GM18951 (cell line): ENCODE data around the gene ST8SIA1.

Source experiments
- POLR2A ChIP-seq: IDR thresholded peaks from 4 replicates; pipeline ENCODE4 v1.6.1; 2011; ENCODE audit warnings: mild to moderate bottlenecking; ENCODE audit not compliant: insufficient read length, insufficient read depth; ENCODE audit errors: extremely low read depth
- in situ Hi-C: fragments of 300-500 bp; cut with MboI; formaldehyde crosslinking; loops from one replicate; pipeline ENCODE4 v1.12.0; 2022; ENCODE audit warnings: low sequenced_read_pairs, mixed read lengths, inconsistent platforms; ENCODE audit not compliant: unreplicated experiment

The ST8SIA1 gene

GRCh38 chr12:22229652-22230279, 104.7 kb downstream of the ST8SIA1 start:
- in situ Hi-C loops: no loop called here
- no peak for TF ChIP-seq POLR2A

GRCh38 chr12:22228022-22228875, 106.3 kb downstream of the ST8SIA1 start:
- TF ChIP-seq POLR2A: no peak
- in situ Hi-C loops: no loop called here

GRCh38 chr12:22223356-22223755, 111.2 kb downstream of the ST8SIA1 start:
- TF ChIP-seq POLR2A: no peak
- in situ Hi-C loops: no loop called here

GRCh38 chr12:22217556-22217955, 117.0 kb downstream of the ST8SIA1 start:
- in situ Hi-C loops: no loop called here
- no peak for TF ChIP-seq POLR2A

GRCh38 chr12:22215467-22216253, 118.8 kb downstream of the ST8SIA1 start:
- TF ChIP-seq POLR2A: no peak
- in situ Hi-C loops: no loop called here

GRCh38 chr12:22211128-22211527, 123.4 kb downstream of the ST8SIA1 start:
- TF ChIP-seq POLR2A: no peak
- in situ Hi-C loops: no loop called here

- no peak for TF ChIP-seq POLR2A
- in situ Hi-C loops: no loop called here
Observed at GRCh38 chr12:22209422-22209821, 125.1 kb downstream of the ST8SIA1 start.

- TF ChIP-seq POLR2A: no peak
- in situ Hi-C loops: no loop called here
Observed at GRCh38 chr12:22206111-22206728, 128.3 kb downstream of the ST8SIA1 start.

- in situ Hi-C loops: no loop called here
- no peak for TF ChIP-seq POLR2A
Observed at GRCh38 chr12:22204391-22204790, 130.1 kb downstream of the ST8SIA1 start.

GRCh38 chr12:22202847-22203246, 131.7 kb downstream of the ST8SIA1 start:
- no peak for TF ChIP-seq POLR2A
- in situ Hi-C loops: no loop called here

- TF ChIP-seq POLR2A: no peak
- in situ Hi-C loops: no loop called here
Observed at GRCh38 chr12:22201101-22201500, 133.4 kb downstream of the ST8SIA1 start.

GRCh38 chr12:22196236-22196635, 138.3 kb downstream of the ST8SIA1 start:
- no peak for TF ChIP-seq POLR2A
- in situ Hi-C loops: no loop called here

- no peak for TF ChIP-seq POLR2A
- in situ Hi-C loops: no loop called here
Observed at GRCh38 chr12:22190969-22191368, 143.5 kb downstream of the ST8SIA1 start.
